NCI-H2227 (cell line): ENCODE results near the gene NEK6.
A peak's percentile ranks its signal among the peaks of the same experiment; 100 is the strongest.

Experiments
- DNase-seq: peaks from one replicate; lab custom pipeline; 2025; ENCODE audit not compliant: unreplicated experiment; lab: John Stamatoyannopoulos, UW

The NEK6 gene

DNA sequence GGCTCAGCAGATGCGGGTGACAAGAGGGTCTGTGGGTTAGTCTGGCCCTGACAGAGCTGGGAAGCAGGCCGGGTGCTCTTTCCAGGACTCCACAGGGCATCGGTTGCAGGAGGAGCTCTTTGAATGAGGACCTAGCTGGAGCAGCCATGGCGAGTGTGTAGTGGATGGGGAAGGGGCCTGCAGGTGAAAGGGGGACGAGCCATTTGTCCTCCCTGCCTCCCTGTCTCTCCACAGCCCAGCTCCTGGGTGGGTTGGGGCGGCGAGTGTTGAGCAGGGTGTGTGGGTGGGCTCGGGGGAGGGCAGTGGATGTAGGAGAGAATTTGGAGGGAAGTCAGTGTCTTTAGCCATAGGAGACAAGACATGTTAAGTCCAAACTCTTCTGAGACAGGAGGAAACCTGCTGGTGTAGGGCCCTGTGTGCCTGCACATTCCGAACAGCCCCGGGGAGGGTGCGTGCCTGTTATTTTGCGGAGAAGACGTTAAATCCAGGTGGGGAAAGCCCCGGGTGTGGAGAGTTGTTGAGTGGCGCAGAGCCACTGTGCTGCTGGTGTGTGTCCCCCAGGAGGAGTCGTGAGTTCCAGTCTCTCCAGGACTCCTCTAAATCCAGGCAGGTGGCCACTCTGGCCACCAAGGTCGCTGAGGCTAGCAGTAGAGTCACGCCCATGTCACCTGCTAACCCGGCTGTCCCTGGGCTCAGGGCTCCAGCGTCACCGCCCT lies 83.9 kb downstream of the NEK6 start:
- DNase-seq: no peak

DNA sequence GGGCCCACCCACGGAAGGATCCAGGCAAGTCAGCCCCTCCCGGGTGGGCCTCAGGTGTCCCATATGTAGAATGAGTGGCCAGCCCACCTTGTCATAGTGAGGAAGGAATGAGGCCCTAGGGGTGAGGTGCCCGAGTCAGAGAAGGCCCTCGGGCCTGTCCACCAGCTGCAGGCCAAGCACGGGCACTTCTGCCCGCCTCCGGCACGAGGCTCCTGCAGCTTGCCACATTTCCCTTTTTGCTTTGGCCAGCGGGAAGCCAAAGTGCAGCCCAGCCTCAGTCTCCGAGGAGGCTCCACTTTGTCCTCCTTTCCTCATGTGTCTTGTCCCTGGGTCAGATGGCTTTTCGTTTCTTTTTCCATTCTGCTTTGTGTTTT lies 84.6 kb downstream of the NEK6 start:
- no peak for DNase-seq

DNA sequence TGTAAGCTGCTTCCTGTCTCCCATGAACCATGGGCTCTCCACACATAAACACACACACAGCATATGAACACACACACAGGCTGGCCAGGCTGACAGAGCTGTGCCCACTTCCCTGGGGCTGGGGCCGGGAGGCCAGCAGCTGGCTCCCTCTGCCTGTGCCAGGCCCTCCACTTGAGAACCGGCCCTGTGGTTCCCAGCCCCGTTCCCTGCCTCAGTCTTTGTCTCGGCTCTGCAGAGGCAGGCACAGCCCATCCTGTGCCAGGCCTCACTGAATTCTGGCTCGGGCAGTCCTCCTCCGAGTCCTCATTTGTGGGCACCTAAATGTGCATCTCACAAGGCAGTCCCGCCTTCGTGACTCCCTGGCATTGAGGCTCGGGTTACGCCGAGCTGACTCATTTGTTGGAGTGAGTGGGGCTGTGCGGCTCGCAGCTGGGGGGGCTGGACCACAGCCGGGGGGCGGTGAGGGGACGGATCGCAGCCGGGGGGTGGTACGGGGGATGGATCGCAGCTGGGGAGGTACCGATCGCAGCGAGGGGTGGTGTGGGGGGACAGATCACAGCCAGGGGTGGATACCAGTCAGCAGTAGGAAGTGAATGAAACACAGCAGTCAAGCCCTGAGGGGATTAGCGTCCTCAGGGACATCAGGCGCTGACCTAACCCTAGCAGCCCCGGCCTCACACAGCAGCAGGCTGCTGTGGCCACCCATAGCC lies 85.2 kb downstream of the NEK6 start:
- peak; percentile 31 for DNase-seq

DNA sequence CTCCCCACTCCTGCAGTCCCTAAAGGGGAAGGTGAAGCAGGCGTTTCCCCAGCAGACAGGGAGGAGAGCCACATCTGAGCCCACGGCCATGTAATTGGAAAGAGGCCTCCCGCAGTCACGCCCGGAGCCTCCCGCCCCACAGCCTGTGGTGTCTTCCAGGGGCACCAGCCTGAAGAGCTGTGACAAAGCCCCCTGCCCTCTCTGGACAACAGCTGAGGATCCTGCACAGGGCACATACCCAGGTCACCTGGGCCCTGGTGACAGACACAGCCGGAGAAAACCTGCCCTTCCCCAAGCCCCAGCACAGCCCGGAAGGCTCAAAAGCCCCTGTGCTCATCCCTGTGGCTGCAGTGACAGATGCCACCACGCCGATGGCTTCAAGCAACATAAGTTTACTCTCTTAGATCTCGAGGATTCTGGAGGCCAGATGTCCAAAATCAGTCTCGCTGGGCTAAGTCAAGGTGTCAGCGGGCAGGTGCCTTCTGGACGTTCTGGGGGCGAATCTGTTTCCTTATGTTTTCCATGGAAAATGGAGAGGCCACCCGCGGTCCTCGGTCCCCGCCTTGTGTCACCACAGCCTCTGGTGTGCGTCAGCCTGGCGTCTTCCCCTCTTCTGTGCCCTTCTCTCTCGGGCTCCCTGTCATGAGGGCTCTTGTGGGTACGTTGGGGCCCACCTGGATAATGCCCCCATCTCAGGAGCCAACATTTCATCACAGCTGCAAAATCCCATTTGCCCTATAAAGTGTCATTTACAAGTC lies 86.0 kb downstream of the NEK6 start:
- no peak for DNase-seq

DNA sequence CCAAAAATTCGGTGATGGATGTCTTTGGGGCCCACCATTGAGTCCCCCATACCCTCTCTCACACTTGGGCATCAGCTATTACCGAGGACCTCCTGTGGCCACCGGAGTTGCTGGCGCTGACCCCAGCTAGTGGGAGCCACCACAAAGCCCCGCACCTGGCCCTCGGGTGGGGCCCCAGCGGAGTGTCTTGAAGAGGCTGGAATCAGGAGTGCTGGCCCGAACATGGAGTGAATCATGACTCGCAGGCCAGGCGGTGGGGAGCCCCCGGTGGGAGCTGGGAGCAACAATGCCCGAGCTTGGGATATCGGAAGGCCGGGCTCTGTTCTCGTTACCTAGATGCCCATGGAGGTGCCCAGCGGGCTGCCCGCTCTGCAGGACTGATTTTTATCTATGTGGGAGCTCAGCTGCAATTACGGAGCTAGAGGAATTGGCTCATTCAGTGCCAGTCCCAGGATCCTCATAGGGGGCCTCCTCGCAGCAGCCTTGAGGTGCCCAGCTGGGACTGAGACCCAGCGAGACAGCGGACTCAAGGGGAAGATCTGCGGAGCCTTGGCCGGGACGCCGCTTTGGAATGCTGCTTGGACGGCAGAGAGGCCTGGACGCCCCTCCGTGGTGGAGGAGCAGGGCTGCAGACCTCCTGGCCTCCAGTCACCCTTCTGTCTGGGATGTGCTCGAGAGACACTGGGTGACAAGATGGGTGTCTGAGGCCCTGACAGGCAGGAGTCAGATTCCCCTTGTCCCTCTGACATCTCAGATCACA lies 86.7 kb downstream of the NEK6 start:
- DNase-seq: no peak

DNA sequence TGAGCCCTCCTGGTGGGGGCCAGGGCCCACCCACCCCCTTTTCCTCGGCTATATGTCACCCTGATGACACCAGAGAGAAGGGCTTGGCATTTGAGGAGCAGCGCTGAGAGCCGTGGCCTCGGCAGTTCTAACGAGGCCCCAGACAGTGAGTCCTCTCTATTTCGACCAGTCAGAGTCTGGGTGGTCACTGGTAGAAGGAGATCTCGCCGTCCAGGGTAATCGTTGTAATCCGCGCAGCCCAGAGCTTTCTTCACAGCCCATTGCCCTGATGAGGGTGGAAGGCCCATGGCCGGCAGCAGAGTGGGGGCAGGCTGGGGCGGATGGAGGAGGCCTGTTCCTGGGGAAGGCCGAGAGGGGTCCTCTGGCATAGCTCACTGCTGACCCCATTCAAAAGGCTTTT lies 87.3 kb downstream of the NEK6 start:
- no peak for DNase-seq

DNA sequence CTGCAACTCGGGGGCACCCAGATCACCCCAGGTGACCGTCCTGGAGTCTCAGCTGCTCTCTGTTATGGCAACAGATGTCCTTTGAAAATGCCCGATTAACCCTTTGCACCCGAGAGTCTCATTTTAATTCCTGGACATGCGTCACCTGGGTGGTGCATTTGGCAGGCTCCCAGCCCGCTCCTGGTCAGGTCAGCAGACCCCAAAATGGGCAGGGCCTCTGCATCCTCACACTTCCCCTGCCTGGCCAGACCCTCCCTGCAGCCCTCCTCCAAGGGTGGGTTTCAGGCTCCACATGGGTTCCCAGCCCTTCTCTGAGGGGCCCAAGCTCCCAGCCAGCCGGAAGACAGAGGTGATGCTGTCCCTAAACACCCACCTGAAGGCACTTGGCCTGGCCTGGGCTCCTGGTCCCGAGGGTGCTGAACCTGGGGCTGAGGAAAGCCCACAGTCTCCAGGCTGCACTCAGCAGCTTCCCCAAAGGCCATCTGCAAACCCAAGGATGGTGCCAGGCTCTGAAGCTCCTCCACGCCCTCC lies 88.1 kb downstream of the NEK6 start:
- no peak for DNase-seq

DNA sequence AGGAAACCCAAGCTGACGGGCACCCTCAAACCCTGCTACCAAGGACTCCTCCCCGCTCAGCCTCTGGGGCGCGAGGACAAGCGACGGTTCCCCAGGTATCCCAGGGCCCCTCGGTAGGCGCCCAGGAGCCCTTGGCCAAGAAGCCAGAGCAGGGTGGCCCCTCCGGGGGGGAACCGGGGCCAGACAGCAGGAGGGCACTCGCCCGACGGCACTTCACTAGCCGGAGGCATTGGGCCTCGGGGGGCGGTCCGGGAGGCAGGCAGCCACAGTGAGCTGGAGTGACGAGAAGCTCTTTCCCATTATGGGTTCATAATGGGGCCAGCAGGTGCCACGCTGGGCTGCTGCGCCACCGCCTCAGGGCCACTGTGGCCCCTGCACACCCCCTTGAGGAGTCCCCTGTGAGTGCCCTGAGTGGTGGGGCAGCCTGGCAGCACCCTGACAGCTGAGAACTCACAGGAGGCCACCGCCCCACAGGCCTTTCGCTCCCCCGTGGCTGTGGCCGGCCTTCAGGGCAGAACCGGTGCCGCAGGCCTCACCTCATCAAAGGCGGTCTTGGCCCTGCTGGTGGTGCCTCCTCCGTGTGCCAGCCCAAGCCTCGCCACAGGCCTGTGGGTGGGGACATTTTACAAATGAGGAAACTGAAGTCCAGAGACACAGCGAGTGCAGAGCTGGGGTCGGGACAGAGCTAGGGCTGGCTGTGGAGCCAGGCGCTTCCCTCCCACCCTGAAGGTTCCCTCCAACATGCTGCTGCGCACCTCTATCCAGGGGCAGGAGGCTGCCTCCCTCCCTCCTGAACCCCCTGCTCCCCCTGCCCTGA lies 88.8 kb downstream of the NEK6 start:
- DNase-seq: no peak

DNA sequence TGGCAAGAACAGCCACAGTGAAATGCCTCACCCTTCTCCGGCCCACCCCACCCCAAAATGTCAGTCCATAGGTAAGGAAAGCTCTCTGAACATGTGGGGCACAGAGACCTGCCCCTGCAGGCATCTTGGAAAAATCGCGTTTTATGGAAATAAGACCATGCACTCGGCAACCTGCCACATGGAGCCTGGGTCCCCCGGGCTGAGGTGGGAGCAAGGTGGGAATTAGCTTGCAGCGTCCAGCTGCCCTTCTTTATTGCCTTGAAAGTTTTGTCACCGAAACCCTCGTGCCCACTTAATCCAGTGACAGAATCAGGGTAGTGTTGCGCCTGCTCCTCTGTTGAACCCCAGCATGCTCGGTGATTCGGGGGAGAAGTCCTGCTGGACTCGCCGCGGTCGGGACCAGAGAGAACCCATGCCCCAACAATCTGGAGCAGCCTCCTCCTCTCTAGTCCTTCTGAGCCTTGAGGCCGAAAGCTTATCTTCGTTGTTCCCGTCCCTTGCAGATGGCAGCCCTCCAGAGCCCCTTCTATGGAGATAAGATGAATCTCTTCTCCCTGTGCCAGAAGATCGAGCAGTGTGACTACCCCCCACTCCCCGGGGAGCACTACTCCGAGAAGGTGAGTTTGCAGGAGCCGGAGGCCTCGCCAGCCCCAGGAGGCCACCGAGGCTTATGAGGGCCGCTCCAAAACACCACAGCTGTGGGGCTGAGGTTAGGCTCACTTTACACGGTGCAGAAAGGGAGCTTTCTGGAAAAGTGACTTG lies 89.6 kb downstream of the NEK6 start:
- no peak for DNase-seq

DNA sequence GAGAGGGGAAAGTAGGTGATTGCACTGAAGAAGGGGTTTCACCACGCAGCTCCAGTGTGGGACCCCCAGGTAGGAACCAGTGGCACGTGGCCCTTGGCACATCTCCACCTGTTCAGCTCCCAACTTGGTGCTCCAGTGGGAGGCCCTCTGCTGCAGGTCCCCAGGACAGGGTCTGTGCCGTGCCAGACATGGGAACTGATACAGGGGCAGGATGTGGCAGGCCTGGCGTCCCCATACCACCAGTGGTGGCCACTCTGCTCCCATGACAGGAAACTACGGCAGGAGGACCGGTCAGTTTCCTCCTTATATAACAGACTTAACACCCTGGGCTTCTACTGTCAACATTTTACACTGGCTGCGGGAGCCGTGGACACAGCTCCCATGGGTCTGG lies 90.2 kb downstream of the NEK6 start:
- DNase-seq: no peak

DNA sequence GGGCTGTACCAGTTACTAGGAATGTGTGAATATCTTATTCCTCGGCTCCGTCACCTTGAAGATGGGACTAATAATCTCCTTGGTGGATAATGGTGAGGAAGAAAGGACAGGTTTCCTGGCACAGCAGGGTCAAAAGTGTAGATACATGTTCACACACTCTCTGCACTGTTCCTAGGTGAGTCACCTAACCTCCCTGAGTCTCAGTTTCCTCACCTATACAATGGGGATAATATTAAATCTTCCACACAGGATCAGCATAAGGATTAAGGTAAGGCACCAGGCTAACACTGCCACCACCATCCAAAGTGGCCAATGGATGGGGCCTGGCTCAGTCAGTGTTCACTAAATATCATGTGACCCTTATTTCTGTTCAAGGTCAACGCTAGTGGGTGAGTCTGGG lies 90.6 kb downstream of the NEK6 start:
- no peak for DNase-seq

DNA sequence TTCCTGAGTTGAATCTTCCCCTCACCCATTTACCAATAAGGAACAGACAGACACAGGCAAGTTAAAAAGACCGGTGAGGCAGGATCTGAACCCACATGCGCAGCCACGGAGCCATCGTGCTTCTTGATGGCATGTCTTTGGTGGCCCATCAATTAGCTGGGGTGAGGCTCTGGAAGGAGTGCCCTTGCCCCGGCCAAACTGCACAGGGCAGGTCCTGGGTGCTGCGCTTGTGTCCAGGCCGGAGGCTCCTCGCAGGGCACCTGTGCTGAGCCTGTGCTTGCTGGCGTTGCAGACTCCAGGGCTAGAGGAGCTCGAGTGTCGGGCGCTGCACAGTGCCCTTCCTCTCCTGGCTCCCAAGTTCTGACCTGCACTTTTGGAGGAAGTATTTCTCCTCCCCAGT lies 91.1 kb downstream of the NEK6 start:
- no peak for DNase-seq

DNA sequence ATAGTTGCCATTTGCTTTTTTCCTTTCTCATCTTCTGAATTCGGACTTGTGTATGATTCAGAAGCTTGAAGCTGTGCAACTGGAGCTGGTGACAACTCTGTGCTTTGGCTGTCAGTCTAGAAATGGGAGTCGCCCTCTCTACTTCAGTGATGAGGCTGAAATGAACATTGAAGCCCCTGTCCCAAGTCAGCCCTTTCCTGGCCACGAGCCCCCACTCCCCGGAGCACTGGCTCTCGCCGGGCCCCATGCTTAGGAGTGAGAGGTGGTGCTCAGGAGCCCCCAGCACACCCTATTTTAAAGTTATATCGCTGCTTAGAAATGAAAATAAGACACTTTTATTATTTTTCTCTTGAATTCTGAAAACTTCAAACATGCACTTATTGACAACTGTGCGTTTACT lies 91.5 kb downstream of the NEK6 start:
- DNase-seq: no peak

DNA sequence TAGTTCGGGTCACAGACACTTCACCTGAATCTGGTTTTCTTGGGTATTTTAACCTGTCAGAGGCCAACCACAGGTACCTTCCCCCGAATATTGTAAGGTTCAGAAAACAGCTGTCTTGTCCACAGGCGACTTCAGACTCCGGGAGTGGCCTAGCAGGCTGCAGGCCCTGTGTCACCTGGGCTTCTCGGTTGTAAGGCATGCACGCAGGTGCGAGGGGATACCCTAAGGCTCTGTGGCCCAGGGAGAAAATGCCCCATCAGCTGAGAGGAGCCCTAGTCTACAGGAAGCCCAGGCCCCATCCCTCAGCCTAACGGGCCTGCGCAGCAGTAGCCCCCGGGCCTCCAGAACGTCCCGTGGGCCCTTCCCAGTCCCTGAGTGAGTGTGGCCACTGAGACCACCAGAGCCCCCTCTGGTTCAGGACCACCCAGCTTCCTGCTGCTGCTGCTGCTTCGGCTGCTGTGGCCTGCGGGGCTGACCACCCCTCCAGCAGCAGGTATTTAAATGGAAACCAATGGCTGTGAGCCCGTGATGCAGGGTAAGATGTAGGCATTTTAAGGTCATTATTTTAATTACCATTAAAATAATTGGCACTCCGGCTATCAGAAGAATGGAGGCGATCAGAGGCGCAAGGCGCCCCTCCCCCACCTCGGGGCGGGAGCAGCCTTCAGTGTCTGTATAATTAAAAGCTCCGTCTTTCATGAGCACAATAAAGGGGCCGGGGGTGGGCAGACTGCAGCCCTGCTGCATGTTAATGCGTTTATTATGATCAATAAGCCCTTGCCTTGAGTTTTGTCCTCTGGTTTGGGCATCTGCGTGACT lies 92.1 kb downstream of the NEK6 start:
- no peak for DNase-seq

DNA sequence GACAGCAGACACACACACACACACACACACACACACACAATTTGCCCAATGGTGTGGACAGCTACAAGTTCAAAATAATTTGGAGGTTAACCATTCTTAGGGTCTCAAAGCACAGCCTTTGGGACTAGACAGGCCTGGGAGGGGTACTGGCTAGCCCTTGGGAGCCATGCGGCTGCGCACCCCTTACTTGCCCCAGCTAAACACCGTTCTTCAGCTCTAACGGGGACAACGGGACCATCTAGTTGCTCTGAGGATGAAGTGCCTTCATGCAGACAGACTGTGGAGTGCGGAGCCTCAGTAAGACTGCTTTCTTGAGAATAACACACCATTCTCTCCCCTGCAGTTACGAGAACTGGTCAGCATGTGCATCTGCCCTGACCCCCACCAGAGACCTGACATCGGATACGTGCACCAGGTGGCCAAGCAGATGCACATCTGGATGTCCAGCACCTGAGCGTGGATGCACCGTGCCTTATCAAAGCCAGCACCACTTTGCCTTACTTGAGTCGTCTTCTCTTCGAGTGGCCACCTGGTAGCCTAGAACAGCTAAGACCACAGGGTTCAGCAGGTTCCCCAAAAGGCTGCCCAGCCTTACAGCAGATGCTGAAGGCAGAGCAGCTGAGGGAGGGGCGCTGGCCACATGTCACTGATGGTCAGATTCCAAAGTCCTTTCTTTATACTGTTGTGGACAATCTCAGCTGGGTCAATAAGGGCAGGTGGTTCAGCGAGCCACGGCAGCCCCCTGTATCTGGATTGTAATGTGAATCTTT lies 92.9 kb downstream of the NEK6 start:
- no peak for DNase-seq

DNA sequence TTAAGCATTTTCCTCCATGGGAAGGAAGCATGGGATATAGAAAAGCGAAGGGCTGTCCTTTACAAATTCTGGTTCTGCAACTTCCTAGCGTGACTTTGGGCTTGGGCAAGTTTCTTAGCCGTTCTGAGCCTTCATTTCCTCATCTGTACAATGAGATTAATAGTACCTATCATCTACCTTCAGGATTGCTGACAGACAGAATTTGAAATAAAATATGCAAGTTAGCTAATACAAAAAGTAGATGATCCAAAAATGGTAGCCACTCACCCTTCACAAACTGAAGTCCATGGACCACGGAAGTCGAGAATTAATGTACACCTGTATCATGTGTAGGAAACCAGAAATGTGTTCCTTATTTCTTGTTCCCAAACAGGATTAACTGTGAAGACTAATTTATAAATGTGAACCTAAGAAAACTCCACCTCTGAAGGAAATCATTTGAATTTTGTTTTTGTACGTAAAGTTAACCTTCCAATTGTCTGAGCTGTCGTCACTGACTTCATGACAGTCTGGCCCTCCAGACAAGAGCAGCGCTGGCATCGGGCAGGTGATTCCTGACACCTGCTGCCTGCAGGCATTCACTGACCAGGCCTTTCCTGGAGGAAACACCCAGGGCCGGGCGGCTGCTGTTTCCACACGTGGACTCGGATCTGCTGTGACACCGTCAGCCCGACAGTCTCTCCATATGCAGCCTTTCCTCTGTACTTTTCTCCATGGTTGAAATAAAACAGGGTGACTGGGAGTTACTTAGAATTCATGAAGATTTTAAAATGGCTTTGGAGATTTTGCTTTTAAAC lies 94.1 kb downstream of the NEK6 start:
- DNase-seq: no peak

DNA sequence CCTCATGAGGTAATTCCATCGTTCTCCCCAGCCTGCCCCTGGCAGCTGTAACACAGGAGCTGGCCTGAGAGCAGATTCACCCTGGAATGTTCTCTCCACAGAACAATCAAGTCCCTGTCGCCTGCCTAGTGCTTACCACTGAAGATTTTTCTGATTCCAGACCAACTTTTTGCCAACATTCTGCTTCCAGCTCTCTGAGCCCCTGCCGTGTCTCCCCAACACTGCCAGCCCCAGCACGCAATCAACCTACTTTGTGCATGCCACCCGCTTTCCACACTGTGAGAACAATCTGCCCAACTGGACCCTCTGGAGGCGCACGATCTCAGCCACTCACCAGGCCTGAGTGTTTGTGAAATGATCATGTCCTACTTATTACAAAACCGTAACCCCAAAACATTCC lies 94.9 kb downstream of the NEK6 start:
- no peak for DNase-seq
